GM19467 (cell line): ENCODE results near the gene OR7G3.

ENCODE experiments used
- ATAC-seq: cut with Tn5 transposase; IDR thresholded peaks from one replicate; pipeline ENCODE4 v1.9.1; 2021; ENCODE audit warnings: mild to moderate bottlenecking, moderate library complexity; ENCODE audit not compliant: unreplicated experiment

The OR7G3 gene

DNA sequence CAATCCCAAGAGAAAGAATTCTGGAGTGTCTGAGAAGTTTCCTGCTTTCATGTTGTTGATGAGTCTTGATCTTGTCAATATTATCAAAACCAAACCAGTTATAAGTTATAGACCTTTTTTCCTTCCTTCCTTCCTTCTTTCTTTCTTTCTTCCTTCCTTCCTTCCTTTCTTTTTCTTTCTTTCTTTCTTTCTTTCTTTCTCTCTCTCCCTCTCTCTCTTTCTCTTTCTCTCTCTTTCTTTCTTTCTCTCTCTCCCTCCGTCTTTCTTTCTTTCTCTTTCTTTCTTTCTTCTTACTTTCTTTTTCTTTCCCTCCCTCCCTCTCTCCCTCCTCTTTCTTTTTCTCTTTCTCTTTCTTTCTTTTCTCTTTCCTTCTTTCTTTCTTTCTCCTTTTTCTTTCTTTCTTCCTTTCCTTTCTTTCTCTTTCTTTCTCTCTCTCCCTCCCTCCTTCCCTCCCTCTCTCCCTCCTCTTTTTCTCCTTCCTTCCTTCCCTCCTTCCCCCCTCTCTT lies at the start of gene OR7G3:
Gene OR7G3, minus strand, starts transcription at position 51 of the 506 bp plus-strand sequence. Its CDS starts 0 bp downstream, at position 51.
- no peak for ATAC-seq

DNA sequence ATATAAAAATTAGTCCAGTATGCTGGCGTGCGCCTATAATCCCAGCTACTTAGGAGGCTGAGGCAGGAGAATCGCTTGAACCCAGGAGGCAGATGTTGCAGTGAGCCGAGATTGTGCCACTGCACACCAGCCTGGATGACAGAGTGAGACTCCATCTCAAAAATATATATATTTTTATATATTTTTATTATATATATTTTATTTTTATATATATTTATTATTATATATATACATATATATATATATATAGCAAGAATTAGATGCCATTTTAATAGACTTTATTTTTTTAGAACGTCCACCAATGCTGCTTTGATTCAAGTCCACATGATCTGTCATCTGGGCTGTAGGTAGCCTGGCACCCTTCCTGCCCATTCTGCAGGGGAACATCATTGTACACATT lies 48.6 kb upstream of the OR7G3 start:
- no peak for ATAC-seq

DNA sequence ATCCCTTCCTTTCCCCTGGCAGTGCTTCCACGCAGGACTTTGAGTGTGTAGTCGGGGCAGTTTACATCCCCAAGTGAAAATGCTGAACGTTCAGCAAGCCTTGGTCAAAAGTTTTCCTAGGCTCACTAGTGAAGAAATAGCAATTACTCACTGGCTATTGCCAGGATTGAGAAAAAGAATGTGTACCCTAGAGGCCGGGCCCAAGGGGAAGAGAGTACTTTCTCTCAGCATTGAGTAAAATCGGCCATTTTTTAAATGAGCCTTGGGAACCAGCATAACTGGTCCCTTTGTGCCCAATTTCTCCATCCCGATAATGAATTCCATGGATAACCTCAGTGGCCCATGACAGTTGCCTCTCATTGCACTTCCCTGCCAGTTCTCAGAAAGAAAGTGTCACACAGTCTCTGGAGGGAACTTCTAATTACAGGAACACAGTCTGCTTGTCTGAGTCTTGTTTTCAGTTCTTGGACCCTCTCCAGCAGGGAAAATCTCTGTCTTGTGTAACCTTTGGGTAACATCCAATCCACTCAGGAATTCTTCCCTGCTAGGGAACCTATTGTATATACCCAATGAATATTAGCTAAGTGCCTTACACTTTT lies 44.7 kb upstream of the OR7G3 start:
- no peak for ATAC-seq

DNA sequence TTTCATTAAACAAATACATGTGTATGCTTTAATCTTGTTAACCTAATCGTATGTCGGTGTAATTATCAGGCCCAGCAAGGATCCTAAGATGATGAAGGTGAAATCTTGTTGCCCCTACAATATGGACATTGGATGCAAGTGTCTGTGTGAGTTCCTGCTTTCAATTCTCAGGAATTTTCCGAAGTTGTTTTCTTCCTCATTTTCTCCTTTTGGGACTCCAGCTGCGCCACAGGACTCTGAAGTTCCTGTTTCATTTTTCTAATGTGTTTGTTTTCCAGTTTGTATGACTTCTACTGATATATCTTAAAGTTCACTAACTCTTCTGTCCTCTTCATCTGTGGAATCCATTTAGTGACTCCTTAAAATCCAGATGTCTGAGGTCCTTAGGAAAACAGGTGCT lies 40.1 kb upstream of the OR7G3 start:
- no peak for ATAC-seq

DNA sequence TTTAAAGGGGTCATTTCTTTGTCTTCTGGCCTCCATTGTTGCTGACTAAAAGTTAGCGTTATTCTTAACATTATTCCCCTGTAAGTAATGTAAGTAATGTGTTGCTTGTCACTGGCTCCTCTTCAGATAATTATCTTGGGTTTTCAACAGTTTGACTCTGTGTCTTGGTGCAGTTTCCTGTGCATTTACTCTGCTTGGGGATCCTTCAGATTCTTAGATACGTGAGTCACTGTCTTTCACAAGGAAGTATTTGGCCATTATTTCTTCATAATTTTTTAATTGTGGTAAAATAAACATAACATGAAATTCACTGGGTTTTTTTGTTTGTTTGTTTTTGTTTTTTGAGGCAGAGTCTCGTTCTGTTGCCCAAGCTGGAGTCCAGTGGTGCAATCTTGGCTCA lies 38.5 kb upstream of the OR7G3 start:
- ATAC-seq, result no peak

- no peak for ATAC-seq
Measured at GRCh38 chr19:9161427-9161826, 34.7 kb upstream of the OR7G3 start.

- ATAC-seq, result no peak
Measured at GRCh38 chr19:9159891-9160290, 33.1 kb upstream of the OR7G3 start.

DNA sequence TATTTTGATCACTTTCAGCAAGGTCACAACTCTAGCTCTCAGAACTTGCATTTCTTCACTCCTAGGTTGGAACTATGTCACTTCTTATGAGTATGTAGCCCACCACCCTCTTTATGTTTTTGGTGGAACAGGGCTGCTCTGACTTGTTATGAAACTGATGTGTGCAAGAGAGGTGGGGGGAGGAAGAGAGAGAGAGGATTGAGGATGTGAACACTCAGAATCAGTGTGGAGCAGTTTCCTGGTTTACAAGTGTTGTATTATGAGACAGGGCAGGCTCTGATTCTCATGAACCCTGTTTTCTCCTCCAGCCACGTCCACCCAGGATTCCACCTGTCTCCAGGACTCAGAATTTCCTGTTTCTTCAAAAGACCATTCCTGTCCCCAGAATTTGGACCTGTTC lies 29.6 kb upstream of the OR7G3 start:
- ATAC-seq, result no peak

- no peak for ATAC-seq
Measured at GRCh38 chr19:9155591-9155990, 28.8 kb upstream of the OR7G3 start.

- ATAC-seq, result no peak
Measured at GRCh38 chr19:9151367-9151766, 24.6 kb upstream of the OR7G3 start.

GRCh38 chr19:9150650-9151049 lies 23.9 kb upstream of the OR7G3 start:
- ATAC-seq, result no peak

- ATAC-seq, result no peak
Measured at GRCh38 chr19:9149997-9150396, 23.2 kb upstream of the OR7G3 start.

- ATAC-seq, result no peak
Measured at GRCh38 chr19:9148697-9149096, 21.9 kb upstream of the OR7G3 start.

DNA sequence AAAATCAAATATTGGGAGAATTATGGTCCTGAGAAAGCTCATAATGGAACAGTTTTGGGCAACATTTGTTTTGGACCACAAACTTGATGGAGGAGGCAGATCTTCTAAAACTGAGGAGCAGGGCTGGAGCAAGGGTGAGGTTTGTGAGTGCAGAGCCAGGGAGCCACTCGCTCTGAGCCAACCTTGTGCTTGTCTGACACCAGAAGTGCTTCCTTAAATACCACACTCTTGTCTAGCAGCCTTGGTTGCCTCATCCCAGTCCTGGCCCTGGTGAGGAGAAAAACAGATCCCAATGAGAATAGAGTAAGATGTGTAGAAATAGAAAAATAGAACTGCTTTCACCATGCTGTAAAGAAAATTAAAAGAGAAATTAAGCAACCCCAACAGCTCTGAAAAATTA lies 20.1 kb upstream of the OR7G3 start:
- no peak for ATAC-seq

- no peak for ATAC-seq
Measured at GRCh38 chr19:9144920-9145319, 18.2 kb upstream of the OR7G3 start.

- ATAC-seq, result peak; percentile 80
Measured at GRCh38 chr19:9140159-9140874, 13.6 kb upstream of the OR7G3 start, which contains the start of gene ZNF317. Gene ZNF317, plus strand, starts transcription at chr19:9140397. Its CDS starts 15,620 bp downstream, at chr19:9156017.

GRCh38 chr19:9139609-9140158 lies 12.9 kb upstream of the OR7G3 start:
- ATAC-seq, result no peak

DNA sequence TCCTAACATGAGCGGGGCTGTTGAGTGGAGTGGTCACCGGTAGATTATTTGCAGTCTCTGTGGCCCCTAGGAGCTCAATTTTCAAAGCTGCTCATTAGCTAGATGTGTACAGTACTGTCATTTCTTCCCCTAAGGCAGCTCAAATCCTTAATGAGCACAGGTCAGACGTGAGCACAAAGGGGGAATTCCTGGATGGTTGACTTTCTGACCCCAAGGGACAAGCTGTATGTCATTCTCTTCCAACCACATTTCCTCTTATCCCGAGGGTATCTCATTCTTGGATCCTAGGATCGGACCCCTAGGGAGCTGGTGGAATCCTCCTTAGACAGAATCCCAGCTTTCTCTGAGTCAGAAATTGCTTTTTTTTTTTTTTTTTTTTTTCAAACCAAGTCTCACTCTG lies 5.7 kb upstream of the OR7G3 start:
- ATAC-seq, result no peak

GRCh38 chr19:9130965-9131364 lies 4.2 kb upstream of the OR7G3 start:
- ATAC-seq, result no peak

DNA sequence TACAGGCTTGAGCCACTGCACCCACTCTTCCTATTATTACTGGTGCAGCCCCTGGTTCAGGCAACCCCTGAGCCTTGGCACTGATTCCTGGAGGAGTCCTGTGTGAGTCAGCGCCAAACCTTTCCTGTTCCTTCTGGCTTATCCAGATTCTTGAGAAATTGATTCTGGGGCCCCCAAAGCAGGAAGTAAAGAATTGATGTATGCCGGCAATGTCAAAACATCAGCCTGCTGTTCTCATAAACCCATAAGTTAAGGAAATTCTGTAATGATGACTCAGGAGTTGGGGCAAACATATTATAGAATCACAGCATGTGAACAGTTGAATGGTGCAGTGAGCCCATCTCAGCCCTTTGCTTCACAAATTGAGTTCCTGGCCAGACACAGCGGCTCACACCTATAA lies 1.4 kb upstream of the OR7G3 start:
- ATAC-seq, result no peak

DNA sequence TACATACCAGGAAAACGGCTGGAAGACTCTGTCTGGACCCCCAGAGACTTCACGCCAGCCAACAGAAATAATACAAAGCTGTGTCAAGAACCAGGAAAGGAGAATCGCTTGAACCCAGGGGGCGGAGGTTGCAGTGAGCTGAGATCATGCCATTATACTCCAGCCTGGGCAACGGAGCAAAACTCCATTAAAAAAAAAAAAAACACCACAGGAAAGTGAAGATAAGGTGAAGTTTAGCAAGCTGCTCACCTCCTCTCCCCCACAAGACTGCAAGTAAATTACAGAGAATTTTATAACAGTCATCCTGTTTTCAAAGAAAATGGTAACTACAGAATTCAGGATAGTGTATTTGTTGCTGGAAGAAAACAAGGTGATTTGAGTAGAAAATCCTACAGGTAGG lies 10.2 kb downstream of the OR7G3 start:
- no peak for ATAC-seq

- ATAC-seq, result no peak
Measured at GRCh38 chr19:9115307-9115813, 11.4 kb downstream of the OR7G3 start, which contains the start of gene OR7G1. Gene OR7G1, minus strand, starts transcription at chr19:9115763. Its CDS starts 0 bp downstream, at chr19:9115763.
